Measurements from ENCODE around the gene THSD7B.

Gene THSD7B

GRCh38 chr2:136828774-136829173, 63.4 kb downstream of the THSD7B start:
- ChIA-PET CTCF (no interaction called here), POLR2A (no interaction called here)
- no peak overlapping the region for H3K4me3 ChIP-seq (ENCODE audit: low read depth, low read length)
- DNase-seq (ENCODE audit: low read depth, low spot score) = no peak
- TF ChIP-seq CTCF (IDR thresholded peaks at IDR 0.05; ENCODE audit: insufficient read depth, low read length, missing control alignments) = no peak

GRCh38 chr2:136844546-136844945, 79.2 kb downstream of the THSD7B start:
- POLR2A ChIA-PET = no interaction called here
- TF ChIP-seq CTCF (IDR thresholded peaks at IDR 0.05; ENCODE audit: insufficient read depth, low read length, missing control alignments) = no peak
- no peak for DNase-seq (ENCODE audit: low read depth, low spot score)
- CTCF ChIA-PET = no interaction called here
- no peak overlapping the region for H3K4me3 ChIP-seq (ENCODE audit: low read depth, low read length)

- ChIA-PET POLR2A (no interaction called here), CTCF (no interaction called here)
- H3K4me3 ChIP-seq (ENCODE audit: low read depth, low read length) = no peak overlapping the region
- no peak for TF ChIP-seq CTCF (IDR thresholded peaks at IDR 0.05; ENCODE audit: insufficient read depth, low read length, missing control alignments)
- DNase-seq (ENCODE audit: low read depth, low spot score) = no peak
These were observed 93.3 kb downstream of the THSD7B start for GRCh38 chr2:136858656-136859055.

GRCh38 chr2:136860443-136860958, 95.2 kb downstream of the THSD7B start:
- TF ChIP-seq CTCF (IDR thresholded peaks at IDR 0.05; ENCODE audit: insufficient read depth, low read length, missing control alignments) = no peak
- ChIA-PET CTCF (no interaction called here), POLR2A (no interaction called here)
- no peak overlapping the region for H3K4me3 ChIP-seq (ENCODE audit: low read depth, low read length)
- no peak for DNase-seq (ENCODE audit: low read depth, low spot score)

- no peak overlapping the region for H3K4me3 ChIP-seq (ENCODE audit: low read depth, low read length)
- POLR2A ChIA-PET = no interaction called here
- CTCF ChIA-PET = no interaction called here
- no peak for TF ChIP-seq CTCF (IDR thresholded peaks at IDR 0.05; ENCODE audit: insufficient read depth, low read length, missing control alignments)
- no peak for DNase-seq (ENCODE audit: low read depth, low spot score)
These were observed 98.1 kb downstream of the THSD7B start for GRCh38 chr2:136863468-136863867.

- ChIA-PET CTCF (no interaction called here), POLR2A (no interaction called here)
- H3K4me3 ChIP-seq (ENCODE audit: low read depth, low read length) = no peak overlapping the region
- DNase-seq (ENCODE audit: low read depth, low spot score) = no peak
- TF ChIP-seq CTCF (IDR thresholded peaks at IDR 0.05; ENCODE audit: insufficient read depth, low read length, missing control alignments) = no peak
These were observed 98.5 kb downstream of the THSD7B start for GRCh38 chr2:136863874-136864273.

Measured in AG04449 (cell line).